Cardiac fibroblast (primary cell): Measurements from ENCODE around the gene TMEM98.
"Not testable (repeated sequence)": the region's sequence is repeated elsewhere in the genome, so short reads cannot be mapped to it uniquely, and the experiment has no call there.

Experiments
- DNase-seq, 2 donors: peaks; one replicate each; pipeline versions ENCODE4 v3.0.0 to v3.0.0-alpha.2; 2010; ENCODE audit warnings: low read depth in 2 of 2
- H3K4me3 ChIP-seq, 2 donors: replicated peaks in 1 of 2; 1 replicate in 1 of 2; 2 replicates in 1 of 2; pipeline ENCODE4 v1.5.1; 2011; ENCODE audit warnings: low read depth in 2 of 2, low read length in 2 of 2, mild to moderate bottlenecking in 2 of 2, moderate library complexity in 1 of 2
- TF ChIP-seq, protein P1 (sequence below): IDR thresholded peaks from one replicate; pipeline ENCODE4 v1.5.1; 2011; ENCODE audit warnings: low read depth, mild to moderate bottlenecking, low read length, inconsistent platforms

The TMEM98 gene

GRCh38 chr17:32927724-32928585, at the start of gene TMEM98:
TMEM98 (plus strand) TSS chr17:32928153; CDS start chr17:32931529, 3,376 bp downstream.
- TF ChIP-seq, protein P1, sequence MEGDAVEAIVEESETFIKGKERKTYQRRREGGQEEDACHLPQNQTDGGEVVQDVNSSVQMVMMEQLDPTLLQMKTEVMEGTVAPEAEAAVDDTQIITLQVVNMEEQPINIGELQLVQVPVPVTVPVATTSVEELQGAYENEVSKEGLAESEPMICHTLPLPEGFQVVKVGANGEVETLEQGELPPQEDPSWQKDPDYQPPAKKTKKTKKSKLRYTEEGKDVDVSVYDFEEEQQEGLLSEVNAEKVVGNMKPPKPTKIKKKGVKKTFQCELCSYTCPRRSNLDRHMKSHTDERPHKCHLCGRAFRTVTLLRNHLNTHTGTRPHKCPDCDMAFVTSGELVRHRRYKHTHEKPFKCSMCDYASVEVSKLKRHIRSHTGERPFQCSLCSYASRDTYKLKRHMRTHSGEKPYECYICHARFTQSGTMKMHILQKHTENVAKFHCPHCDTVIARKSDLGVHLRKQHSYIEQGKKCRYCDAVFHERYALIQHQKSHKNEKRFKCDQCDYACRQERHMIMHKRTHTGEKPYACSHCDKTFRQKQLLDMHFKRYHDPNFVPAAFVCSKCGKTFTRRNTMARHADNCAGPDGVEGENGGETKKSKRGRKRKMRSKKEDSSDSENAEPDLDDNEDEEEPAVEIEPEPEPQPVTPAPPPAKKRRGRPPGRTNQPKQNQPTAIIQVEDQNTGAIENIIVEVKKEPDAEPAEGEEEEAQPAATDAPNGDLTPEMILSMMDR = no peak
- peak within 1 kb of the TSS; percentile 50 to 62 for H3K4me3 ChIP-seq
- DNase-seq = peak; percentile 30 to 38

- no peak overlapping the region for H3K4me3 ChIP-seq
- peak; percentile 46 to 85 for DNase-seq
- TF ChIP-seq, protein P1 = no peak
Measured at GRCh38 chr17:32878211-32878610, 49.7 kb upstream of the TMEM98 start.

- DNase-seq = no peak
- TF ChIP-seq, protein P1 = no peak
- H3K4me3 ChIP-seq = no peak overlapping the region
Measured at GRCh38 chr17:32879134-32879533, 48.8 kb upstream of the TMEM98 start.

GRCh38 chr17:32880671-32881453, 47.1 kb upstream of the TMEM98 start:
- DNase-seq = peak in 1 of 2 donors; percentile 48
- H3K4me3 ChIP-seq = no peak overlapping the region
- TF ChIP-seq, protein P1 = no peak

GRCh38 chr17:32882029-32882428, 45.9 kb upstream of the TMEM98 start:
- DNase-seq = no peak
- H3K4me3 ChIP-seq = no peak overlapping the region
- TF ChIP-seq, protein P1 = no peak

DNA sequence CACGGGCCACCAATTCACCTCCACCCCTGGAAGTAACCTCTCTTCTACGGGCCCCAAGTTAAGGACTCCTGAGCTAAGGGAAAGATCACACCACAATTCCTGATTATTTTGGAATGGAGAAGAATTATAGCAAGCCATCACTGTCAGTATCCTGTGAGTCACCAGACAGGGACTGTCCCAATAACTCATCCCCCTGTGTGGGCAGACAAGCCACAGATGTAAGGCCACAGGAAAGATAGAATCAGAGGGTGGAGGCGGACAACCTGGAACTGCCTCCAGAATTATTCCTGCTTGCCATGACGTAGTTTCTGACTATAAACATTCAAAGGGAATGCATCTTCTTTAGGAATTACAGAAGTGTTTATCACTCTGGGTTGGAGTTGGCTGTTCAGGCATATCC, 45.2 kb upstream of the TMEM98 start:
- TF ChIP-seq, protein P1 = no peak
- peak in 1 of 2 donors; percentile 51 for DNase-seq
- H3K4me3 ChIP-seq = no peak overlapping the region

DNA sequence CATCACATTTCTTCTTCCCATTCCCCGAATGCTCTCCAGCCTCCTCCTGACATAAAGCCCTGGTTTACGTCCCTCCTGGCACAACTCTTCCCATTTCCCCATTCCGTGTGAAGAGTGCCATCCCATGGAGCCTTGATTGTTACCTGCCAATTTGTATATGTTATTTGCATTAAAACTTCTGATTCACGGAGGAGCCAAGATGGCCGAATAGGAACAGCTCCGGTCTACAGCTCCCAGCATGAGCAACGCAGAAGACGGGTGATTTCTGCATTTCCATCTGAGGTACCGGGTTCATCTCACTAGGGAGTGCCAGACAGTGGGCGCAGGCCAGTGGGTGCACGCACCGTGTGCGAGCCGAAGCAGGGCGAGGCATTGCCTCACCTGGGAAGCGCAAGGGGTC, 41.0 kb upstream of the TMEM98 start:
- not testable (repeated sequence) for DNase-seq, H3K4me3 ChIP-seq

GRCh38 chr17:32887410-32887809, 40.5 kb upstream of the TMEM98 start:
- DNase-seq, H3K4me3 ChIP-seq: not testable (repeated sequence)
